PC-3 (cell line): ENCODE results near the gene RINL. TPM values are rescaled to one million over a fixed set of nuclear protein-coding genes. Genes with fewer than 3 reads are reported as not detected.

Source experiments
- ATAC-seq: fragments of 200-7000 bp; cut with Tn5 transposase; 2 replicates; pipeline ENCODE4 v1.9.1; 2020; ENCODE audit warnings: mild to moderate bottlenecking, moderate library complexity
- BruUV-seq: library from RNA; stranded (reverse); fragments of 400-500 nt; replicated peaks from 2 replicates; lab custom pipeline; 2021; lab: Mats Ljungman, UMichigan
- CTCF ChIA-PET: fragments of 300-600 bp; sonication (Branson Sonifier 250); formaldehyde crosslinking; loops from one replicate; lab custom pipeline; 2022; ENCODE audit warnings: antibody characterized with exemption; lab: Charles Lee
- POLR2A ChIA-PET: fragments of 300-600 bp; sonication (Branson Sonifier 250); formaldehyde crosslinking; loops from one replicate; lab custom pipeline; 2022; ENCODE audit warnings: antibody characterized with exemption; ENCODE audit not compliant: unreplicated experiment; lab: Charles Lee
- DNase-seq: peaks from one replicate; pipeline ENCODE4 v3.0.0-alpha.2; 2015
- H2AFZ ChIP-seq: fragments of 300-600 bp; sonication (generic); 2 replicates; pipeline ENCODE4 v1.6.0; 2016; ENCODE audit warnings: antibody characterized with exemption, low read length
- H3F3A ChIP-seq: fragments of 300-600 bp; sonication (generic); one replicate; pipeline ENCODE4 v1.6.0; 2017; ENCODE audit warnings: antibody characterized with exemption, low read length, control low read depth, mild to moderate bottlenecking; ENCODE audit not compliant: unreplicated experiment
- H3K27ac ChIP-seq: fragments of 300-600 bp; sonication (generic); 2 replicates; pipeline ENCODE4 v1.5.1; 2016; ENCODE audit warnings: mild to moderate bottlenecking, low read length
- H3K27me3 ChIP-seq: fragments of 300-600 bp; sonication (generic); 2 replicates; pipeline ENCODE4 v1.6.1; 2016; ENCODE audit warnings: low read length, mixed read lengths
- H3K36me3 ChIP-seq: fragments of 300-600 bp; sonication (generic); 2 replicates; pipeline ENCODE4 v1.6.1; 2016; ENCODE audit warnings: low read depth, mixed run types, low read length, mixed read lengths
- H3K4me1 ChIP-seq: fragments of 300-600 bp; sonication (generic); 2 replicates; pipeline ENCODE4 v1.5.1; 2016; ENCODE audit warnings: low read length; ENCODE audit not compliant: insufficient read depth
- H3K4me2 ChIP-seq: fragments of 300-600 bp; sonication (generic); 2 replicates; pipeline ENCODE4 v1.6.0; 2016; ENCODE audit warnings: low read length
- H3K4me3 ChIP-seq: fragments of 300-600 bp; sonication (generic); 2 replicates; pipeline ENCODE4 v1.5.1; 2016; ENCODE audit warnings: mild to moderate bottlenecking, low read length, mixed read lengths
- H3K79me2 ChIP-seq: fragments of 300-600 bp; sonication (generic); 2 replicates; pipeline ENCODE4 v1.6.1; 2017; ENCODE audit warnings: low read length, mixed read lengths
- H3K9ac ChIP-seq: fragments of 300-600 bp; sonication (generic); 2 replicates; pipeline ENCODE4 v1.6.0; 2016; ENCODE audit warnings: mild to moderate bottlenecking, low read length
- H3K9me2 ChIP-seq: fragments of 300-600 bp; sonication (generic); replicated peaks from 2 replicates; pipeline ENCODE4 v1.6.1; 2016; ENCODE audit warnings: mixed run types, low read length, mixed read lengths
- H3K9me3 ChIP-seq: fragments of 300-600 bp; sonication (generic); 2 replicates; pipeline ENCODE4 v1.6.1; 2016; ENCODE audit warnings: low read length, mixed read lengths
- H4K20me1 ChIP-seq: fragments of 300-600 bp; sonication (generic); 2 replicates; pipeline ENCODE4 v1.6.1; 2016; ENCODE audit warnings: low read length, mixed read lengths
- EZH2 ChIP-seq: fragments of 300-600 bp; sonication (generic); IDR thresholded peaks from one replicate; pipeline ENCODE4 v1.6.1; 2017; ENCODE audit warnings: antibody characterized with exemption, mild to moderate bottlenecking, low read length; ENCODE audit not compliant: unreplicated experiment
- EZH2phosphoT487 ChIP-seq: fragments of 300-600 bp; sonication (generic); IDR thresholded peaks from 2 replicates; pipeline ENCODE4 v1.6.1; 2018; ENCODE audit warnings: mild to moderate bottlenecking, antibody characterized with exemption, low read length, borderline replicate concordance
- intact Hi-C: fragments of 100-400 bp; cut with micrococcal nuclease; formaldehyde crosslinking; loops from 2 replicates; pipeline ENCODE4 v1.9.0; 2023
- total RNA-seq: library from RNA; depleted of rRNA; stranded (reverse); fragments of >200 nt; gene quantifications from 2 replicates; pipeline ENCODE4 v1.2.3, GENCODE V29; 2014
- TF ChIP-seq, protein P1 (sequence below): fragments of 300-600 bp; sonication (generic); conservative IDR thresholded peaks from 2 replicates; pipeline ENCODE4 v1.5.1; 2017; ENCODE audit warnings: antibody characterized with exemption, low read depth, mild to moderate bottlenecking, low read length

The RINL gene
- total RNA-seq, 1 experiment from 2014 or later, result 3.2 TPM

DNA sequence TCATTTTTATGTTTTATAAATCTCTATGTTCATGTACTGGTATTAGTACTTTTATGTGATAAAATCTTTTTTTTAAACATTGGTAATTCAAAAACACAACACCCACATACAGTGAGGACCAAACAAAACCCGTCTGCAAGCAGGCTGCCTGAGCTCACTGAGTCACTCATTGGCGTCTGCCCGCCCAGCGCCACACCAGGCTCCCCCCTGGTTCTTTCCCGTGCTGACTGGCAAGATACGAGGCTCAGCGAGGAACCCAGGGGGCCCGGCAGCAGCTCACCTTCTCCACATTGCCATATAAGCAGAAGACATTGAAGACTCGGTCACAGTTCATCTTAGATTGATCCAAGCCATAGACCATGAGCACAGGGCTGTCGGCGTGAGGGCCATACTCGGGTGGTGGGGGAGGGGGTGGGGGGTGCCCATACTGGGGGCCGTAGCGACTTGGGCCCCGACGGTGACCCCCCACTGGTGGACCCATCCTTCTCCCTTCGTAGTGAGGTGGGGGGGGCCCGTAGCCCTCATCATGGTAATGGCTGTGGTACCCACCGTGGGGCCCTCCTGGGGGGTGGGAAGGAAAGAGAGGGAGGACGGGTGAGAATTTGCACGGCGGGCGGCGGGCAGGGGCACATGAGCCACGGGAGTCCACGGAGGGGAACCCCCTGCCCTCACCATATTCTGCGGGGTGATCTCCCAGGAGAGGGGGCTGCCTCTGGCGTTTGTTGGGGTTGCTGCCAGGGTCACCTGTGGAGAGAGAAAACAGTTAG lies 38.1 kb downstream of the RINL start:
- intact Hi-C loops, result loop anchor here (5.0 kb wide), 2 partner anchors 108 to 203 kb away; no protein-coding TSS in a partner anchor
- TF ChIP-seq, protein P1, sequence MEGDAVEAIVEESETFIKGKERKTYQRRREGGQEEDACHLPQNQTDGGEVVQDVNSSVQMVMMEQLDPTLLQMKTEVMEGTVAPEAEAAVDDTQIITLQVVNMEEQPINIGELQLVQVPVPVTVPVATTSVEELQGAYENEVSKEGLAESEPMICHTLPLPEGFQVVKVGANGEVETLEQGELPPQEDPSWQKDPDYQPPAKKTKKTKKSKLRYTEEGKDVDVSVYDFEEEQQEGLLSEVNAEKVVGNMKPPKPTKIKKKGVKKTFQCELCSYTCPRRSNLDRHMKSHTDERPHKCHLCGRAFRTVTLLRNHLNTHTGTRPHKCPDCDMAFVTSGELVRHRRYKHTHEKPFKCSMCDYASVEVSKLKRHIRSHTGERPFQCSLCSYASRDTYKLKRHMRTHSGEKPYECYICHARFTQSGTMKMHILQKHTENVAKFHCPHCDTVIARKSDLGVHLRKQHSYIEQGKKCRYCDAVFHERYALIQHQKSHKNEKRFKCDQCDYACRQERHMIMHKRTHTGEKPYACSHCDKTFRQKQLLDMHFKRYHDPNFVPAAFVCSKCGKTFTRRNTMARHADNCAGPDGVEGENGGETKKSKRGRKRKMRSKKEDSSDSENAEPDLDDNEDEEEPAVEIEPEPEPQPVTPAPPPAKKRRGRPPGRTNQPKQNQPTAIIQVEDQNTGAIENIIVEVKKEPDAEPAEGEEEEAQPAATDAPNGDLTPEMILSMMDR, result no peak
- no peak for TF ChIP-seq EZH2phosphoT487
- TF ChIP-seq EZH2, result no peak
- BruUV-seq, result no TSS peak
- peaks cover 16% of the 10 kb centered on the region; the same call in 1 of the 2 replicates for H4K20me1 ChIP-seq
- DNase-seq (no peak), ATAC-seq (no peak)
- H3K4me1 ChIP-seq, result peaks cover 53% of the 10 kb centered on the region
- ChIA-PET CTCF (no interaction called here), POLR2A (interaction anchor here (0.6 kb wide), 1 partner anchor 319 kb away, joined by 10 read pairs; no protein-coding TSS in a partner anchor)
- no peak overlapping the region for H3K4me3 ChIP-seq
- no peak overlapping the region for H3K9ac ChIP-seq
- H3K27me3 ChIP-seq, result no peaks in the 10 kb centered on the region
- no peak overlapping the region for H2AFZ ChIP-seq
- H3K9me3 ChIP-seq, result no peaks in the 10 kb centered on the region
- H3F3A ChIP-seq, result peaks cover 14% of the 10 kb centered on the region
- peaks cover 45% of the 10 kb centered on the region for H3K79me2 ChIP-seq
- H3K4me2 ChIP-seq, result no peak overlapping the region
- no peaks in the 10 kb centered on the region for H3K9me2 ChIP-seq
- H3K36me3 ChIP-seq, result peaks cover 67% of the 10 kb centered on the region
- peak overlapping the region; percentile 99 for H3K27ac ChIP-seq

- no peaks in the 10 kb centered on the region for H3K9me3 ChIP-seq
- H3K27ac ChIP-seq, result peak overlapping the region; percentile 99
- H4K20me1 ChIP-seq, result peaks cover 12% of the 10 kb centered on the region; the same call in 1 of the 2 replicates
- no TSS peak for BruUV-seq
- ATAC-seq, result no peak
- POLR2A ChIA-PET, result interaction anchor here (0.7 kb wide), 1 partner anchor 192 kb away, joined by 3 read pairs; no protein-coding TSS in a partner anchor
- peaks cover 14% of the 10 kb centered on the region for H3F3A ChIP-seq
- H3K79me2 ChIP-seq, result peaks cover 37% of the 10 kb centered on the region
- H3K4me1 ChIP-seq, result peaks cover 54% of the 10 kb centered on the region
- CTCF ChIA-PET, result interaction anchor here (0.5 to 0.6 kb wide), 3 partner anchors 12 to 112 kb away, joined by 4 to 5 read pairs (median 5); no protein-coding TSS in a partner anchor
- H3K4me2 ChIP-seq, result peak overlapping the region; percentile 17
- H3K36me3 ChIP-seq, result peaks cover 59% of the 10 kb centered on the region
- H3K9ac ChIP-seq, result peak overlapping the region; percentile 42
- TF ChIP-seq EZH2, result no peak
- TF ChIP-seq, protein P1, result peak; percentile 20; the same call in 1 of the 2 replicates
- H3K9me2 ChIP-seq, result no peaks in the 10 kb centered on the region
- H3K4me3 ChIP-seq, result no peak overlapping the region
- no peak overlapping the region for H2AFZ ChIP-seq
- no peaks in the 10 kb centered on the region for H3K27me3 ChIP-seq
- intact Hi-C loops, result loop anchor here (5.0 kb wide), 2 partner anchors 107 to 202 kb away; no protein-coding TSS in a partner anchor
- DNase-seq, result no peak
Measured at GRCh38 chr19:38838986-38839761, 38.9 kb downstream of the RINL start.
